RWPE1 (cell line): Measurements from ENCODE around the gene TASP1.

Source experiments
- CTCF ChIA-PET: fragments of 350-600 bp; sonication (Branson Sonifier 250); formaldehyde crosslinking; extraction: SDS; loops from one replicate; lab custom pipeline; 2021; lab: Yijun Ruan, JAX
- POLR2A ChIA-PET: fragments of 400-600 bp; formaldehyde crosslinking; extraction: SDS; loops from one replicate; lab custom pipeline; 2020; ENCODE audit warnings: antibody characterized with exemption; ENCODE audit not compliant: low non-redundant PET; lab: Yijun Ruan, JAX
- DNase-seq: peaks from one replicate; pipeline ENCODE4 v3.0.0; 2012; ENCODE audit warnings: low spot score
- H3K27ac ChIP-seq: fragments of 450-650 bp; 2 replicates; pipeline ENCODE4 v1.5.1; 2017
- CTCF ChIP-seq: fragments of 450-650 bp; conservative IDR thresholded peaks from 2 replicates; pipeline ENCODE4 v1.5.1; 2017; ENCODE audit warnings: low read depth, mild to moderate bottlenecking

The TASP1 gene

GRCh38 chr20:13543783-13544182 is 94.9 kb downstream of the TASP1 start:
- DNase-seq: no peak
- CTCF ChIA-PET: no interaction called here
- POLR2A ChIA-PET: no interaction called here
- TF ChIP-seq CTCF: no peak
- no peak overlapping the region for H3K27ac ChIP-seq

GRCh38 chr20:13535627-13536026 is 103.1 kb downstream of the TASP1 start:
- ChIA-PET CTCF (interaction anchor here (2.4 kb wide), 1 partner anchor 11 kb away, joined by 10 read pairs; no protein-coding TSS in a partner anchor), POLR2A (no interaction called here)
- DNase-seq: no peak
- H3K27ac ChIP-seq: no peak overlapping the region
- TF ChIP-seq CTCF: no peak

GRCh38 chr20:13533946-13534345 is 104.8 kb downstream of the TASP1 start:
- no peak for TF ChIP-seq CTCF
- no peak overlapping the region for H3K27ac ChIP-seq
- ChIA-PET POLR2A (no interaction called here), CTCF (interaction anchor here (0.5 to 2.4 kb wide), 2 partner anchors 12 to 305 kb away, joined by 3 to 10 read pairs; no protein-coding TSS in a partner anchor)
- DNase-seq: no peak

GRCh38 chr20:13530146-13530545 is 108.6 kb downstream of the TASP1 start:
- no peak for TF ChIP-seq CTCF
- ChIA-PET POLR2A (no interaction called here), CTCF (interaction anchor here (1.1 kb wide), 1 partner anchor 17 kb away, joined by 5 read pairs; no protein-coding TSS in a partner anchor)
- DNase-seq: no peak
- H3K27ac ChIP-seq: no peak overlapping the region

GRCh38 chr20:13526551-13526950 is 112.2 kb downstream of the TASP1 start:
- POLR2A ChIA-PET: no interaction called here
- CTCF ChIA-PET: no interaction called here

GRCh38 chr20:13525225-13525940 is 113.3 kb downstream of the TASP1 start:
- ChIA-PET POLR2A (no interaction called here), CTCF (interaction anchor here (0.6 kb wide), 1 partner anchor 216 kb away, joined by 3 read pairs; no protein-coding TSS in a partner anchor)
- no peak overlapping the region for H3K27ac ChIP-seq

More at GRCh38 chr20:13526551-13526950, 112.2 kb downstream of the TASP1 start:
- DNase-seq: no peak
- no peak overlapping the region for H3K27ac ChIP-seq
- TF ChIP-seq CTCF: no peak

More at GRCh38 chr20:13525225-13525940, 113.3 kb downstream of the TASP1 start:
- peak; percentile 98 for DNase-seq
- TF ChIP-seq CTCF: no peak
